SKM-1 treated with dmso at 0.1 percent for 144 hours (cell line): ENCODE data around the gene HOMER1.

Experiments used
- DNase-seq: peaks from one replicate; lab custom pipeline; 2025; ENCODE audit not compliant: unreplicated experiment; lab: John Stamatoyannopoulos, UW

The HOMER1 gene

DNA sequence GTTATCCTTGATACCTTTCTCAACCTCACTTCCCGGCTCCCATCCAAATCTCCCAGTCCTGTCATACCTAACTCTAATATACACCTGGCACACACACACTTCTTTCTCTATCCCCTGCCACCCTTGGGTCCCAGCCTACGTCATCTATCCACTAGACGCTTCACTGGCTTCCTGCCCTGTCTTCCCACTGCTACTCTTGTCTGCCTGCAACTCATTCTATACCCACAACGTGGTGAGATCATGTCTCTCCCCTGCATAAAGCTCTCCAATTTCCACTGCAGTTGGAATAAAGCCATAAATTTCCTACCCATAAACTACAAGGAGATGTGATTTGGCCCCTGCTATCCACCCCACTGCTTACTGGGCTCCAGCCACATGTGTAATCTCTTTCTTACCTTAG is 184.5 kb downstream of the HOMER1 start:
- no peak for DNase-seq
